Smooth muscle cell of the brain vasculature (primary cell): ENCODE measurements around the gene SYS1.

Experiments
- DNase-seq: peaks from one replicate; pipeline ENCODE4 v3.0.0-alpha.2; 2012; ENCODE audit warnings: low read depth, low spot score

Gene SYS1

GRCh38 chr20:45387274-45387673 lies 24.3 kb downstream of the SYS1 start:
- no peak for DNase-seq

GRCh38 chr20:45390931-45391330 lies 28.0 kb downstream of the SYS1 start:
- DNase-seq: no peak

GRCh38 chr20:45391559-45391958 lies 28.6 kb downstream of the SYS1 start:
- DNase-seq: no peak

DNA sequence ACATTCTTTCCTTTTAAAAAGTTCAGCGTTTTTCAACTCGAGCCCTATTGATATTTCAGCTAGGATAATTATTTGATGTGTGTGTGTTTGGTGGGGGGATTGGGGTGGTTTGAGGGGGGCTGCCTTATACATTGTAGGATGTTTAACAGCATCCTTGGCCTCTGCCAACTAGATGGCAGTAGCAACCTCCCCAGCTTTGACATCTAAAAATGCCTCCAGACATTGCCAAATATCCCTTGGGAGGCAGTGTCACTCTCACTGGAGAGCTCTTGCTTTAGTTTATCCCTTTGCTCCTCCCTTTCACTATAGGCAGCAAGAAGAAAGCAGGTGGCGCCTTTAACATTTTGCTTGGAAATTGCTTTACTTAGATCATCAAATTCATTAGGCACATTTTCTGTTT lies 29.8 kb downstream of the SYS1 start:
- DNase-seq: no peak

GRCh38 chr20:45394221-45395113 lies 31.5 kb downstream of the SYS1 start:
- no peak for DNase-seq

GRCh38 chr20:45395114-45395415 lies 32.1 kb downstream of the SYS1 start:
- DNase-seq: no peak

DNA sequence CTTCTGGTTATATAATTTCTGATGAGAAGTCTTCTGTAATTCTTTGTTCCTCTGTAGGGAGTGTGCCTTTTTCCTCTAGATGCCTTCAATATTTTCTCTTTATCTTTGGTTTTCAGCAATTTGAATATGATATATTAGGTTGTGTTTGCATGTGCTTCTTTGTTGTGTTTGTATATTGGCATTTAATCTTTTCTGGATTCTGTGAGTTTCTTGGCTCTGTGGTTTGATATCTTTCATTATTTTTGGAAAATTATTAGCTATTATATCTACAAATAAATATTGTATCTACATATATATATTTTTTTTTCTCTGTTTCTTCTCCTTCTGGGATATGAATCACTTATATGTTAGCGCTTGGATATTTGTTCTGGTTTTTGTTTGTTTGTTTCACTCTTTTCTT lies 36.1 kb downstream of the SYS1 start:
- no peak for DNase-seq

DNA sequence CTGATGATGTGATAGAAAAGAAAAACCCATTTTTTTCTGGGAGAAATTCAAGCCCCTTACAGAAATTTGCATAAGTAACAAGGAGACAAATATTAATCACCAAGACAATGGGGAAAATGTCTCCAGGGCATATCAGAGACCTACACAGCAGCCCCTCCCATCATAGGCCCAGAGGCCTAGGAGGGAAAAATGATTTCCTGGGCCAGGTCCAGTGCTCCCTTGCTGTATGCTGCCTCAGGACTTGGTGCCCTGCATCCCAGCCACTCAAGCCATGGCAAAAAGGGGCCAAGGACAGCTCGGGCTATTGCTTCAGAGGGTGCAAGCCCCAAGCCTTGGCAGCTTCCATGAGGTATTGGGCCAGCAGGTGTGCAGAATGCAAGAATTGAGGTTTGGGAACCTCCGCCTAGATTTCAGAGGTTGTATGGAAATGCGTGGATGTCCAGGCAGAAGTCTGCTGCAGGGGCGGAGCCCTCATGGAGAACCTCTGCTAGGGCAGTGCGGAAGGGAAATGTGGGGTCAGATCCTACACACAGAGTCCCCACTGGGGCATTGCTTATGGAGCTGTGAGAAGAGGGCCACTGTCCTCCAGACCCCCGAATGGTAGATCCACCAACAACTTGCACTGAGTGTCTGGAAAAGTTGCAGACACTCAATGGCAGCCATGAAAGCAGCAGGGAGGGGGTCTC lies 37.5 kb downstream of the SYS1 start:
- DNase-seq: no peak

- no peak for DNase-seq
Measured at GRCh38 chr20:45402946-45403345, 40.0 kb downstream of the SYS1 start.

- no peak for DNase-seq
Measured at GRCh38 chr20:45404438-45404837, 41.5 kb downstream of the SYS1 start.

- DNase-seq: no peak
Measured at GRCh38 chr20:45405571-45406259, 42.8 kb downstream of the SYS1 start.

GRCh38 chr20:45406260-45407066 lies 43.5 kb downstream of the SYS1 start:
- no peak for DNase-seq

- no peak for DNase-seq
Measured at GRCh38 chr20:45407067-45407745, 44.2 kb downstream of the SYS1 start.

DNA sequence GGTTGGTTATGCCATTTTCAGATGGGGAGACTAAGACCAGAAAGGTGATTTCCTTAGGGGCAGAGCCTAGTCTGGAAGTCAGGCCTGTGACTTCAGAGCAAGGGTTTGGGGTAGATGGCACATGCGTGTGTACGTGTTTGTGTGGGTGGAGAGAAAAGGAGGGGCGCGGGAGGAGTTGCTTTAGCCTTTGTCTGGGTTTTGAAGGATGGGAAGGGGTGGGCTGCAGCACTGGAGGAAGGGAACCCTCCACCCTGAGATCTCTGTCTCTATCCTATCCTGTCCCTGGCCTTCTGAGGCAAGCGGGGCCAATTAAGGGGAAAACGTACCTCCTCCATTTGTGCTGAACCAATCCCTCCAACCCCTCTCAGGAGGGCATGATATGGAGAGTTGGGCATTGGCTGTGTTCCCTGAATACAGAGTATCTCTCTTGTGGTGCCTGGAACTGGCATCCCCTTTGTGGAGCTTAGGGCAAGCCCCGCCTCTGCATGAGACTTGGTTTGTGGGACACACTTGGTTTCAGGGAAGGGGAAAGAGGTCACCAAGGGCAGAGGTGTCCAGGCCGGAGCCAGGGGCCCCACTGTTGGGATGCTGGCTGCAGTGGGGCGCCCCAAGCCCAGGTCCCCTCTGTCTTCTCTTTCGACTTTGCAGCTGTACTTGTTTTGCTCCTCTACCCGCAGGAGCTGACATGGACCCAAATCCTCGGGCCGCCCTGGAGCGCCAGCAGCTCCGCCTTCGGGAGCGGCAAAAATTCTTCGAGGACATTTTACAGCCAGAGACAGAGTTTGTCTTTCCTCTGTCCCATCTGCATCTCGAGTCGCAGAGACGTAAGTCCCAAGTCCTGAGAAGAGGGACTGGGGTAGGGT lies 45.1 kb downstream of the SYS1 start, which contains the start of gene DBNDD2:
DBNDD2 (plus strand) TSS at position 507 of the 863 bp plus-strand sequence; CDS start at position 686, 179 bp downstream.
- DNase-seq: no peak

DNA sequence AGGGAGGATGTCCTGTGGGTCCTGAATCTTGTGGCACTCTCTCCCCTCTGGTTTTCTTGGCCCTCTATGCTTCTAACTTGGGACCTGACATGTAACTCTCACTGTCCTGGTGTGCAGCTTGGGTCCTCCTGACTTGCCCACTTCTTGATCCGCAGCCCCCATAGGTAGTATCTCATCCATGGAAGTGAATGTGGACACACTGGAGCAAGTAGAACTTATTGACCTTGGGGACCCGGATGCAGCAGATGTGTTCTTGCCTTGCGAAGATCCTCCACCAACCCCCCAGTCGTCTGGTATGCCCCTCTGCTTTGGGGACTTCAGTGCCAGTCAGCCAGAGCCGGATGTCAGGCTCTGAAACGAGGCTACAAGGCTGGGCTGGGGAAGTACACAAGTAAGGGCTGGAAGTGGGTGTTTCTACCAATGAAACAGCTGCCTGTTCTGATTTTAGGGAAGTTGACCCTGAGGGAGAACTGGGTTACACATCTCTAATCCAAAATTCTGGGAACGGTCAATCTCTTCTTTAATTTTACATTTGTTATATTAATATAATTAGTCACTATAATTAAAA lies 45.8 kb downstream of the SYS1 start:
- no peak for DNase-seq

- no peak for DNase-seq
Measured at GRCh38 chr20:45409521-45410272, 46.7 kb downstream of the SYS1 start.

DNA sequence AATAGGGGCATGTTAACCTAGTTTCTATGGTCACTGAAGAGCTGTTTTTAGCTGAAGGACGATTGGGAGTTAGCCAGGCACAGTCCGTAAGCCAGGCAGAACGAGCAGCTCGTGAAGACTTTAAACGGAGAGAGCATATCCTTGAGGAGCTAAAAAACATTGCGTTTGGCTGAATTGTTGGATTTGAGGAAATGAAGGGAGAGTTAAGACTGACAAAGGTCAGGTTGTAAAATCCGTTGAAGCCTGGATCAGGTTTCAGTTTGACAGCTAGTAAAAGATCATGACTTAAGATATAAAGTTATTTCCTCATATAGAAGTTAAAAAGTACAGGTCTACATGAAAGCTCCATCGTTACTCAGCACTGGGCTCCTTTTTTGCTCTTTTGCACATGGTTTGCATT lies 47.9 kb downstream of the SYS1 start:
- no peak for DNase-seq

GRCh38 chr20:45412653-45413052 lies 49.7 kb downstream of the SYS1 start:
- DNase-seq: no peak

GRCh38 chr20:45413479-45413878 lies 50.5 kb downstream of the SYS1 start:
- DNase-seq: no peak
